GM21717 (cell line): ENCODE results near the gene WASHC4.
"Not testable (repeated sequence)": the region's sequence is repeated elsewhere in the genome, so short reads cannot be mapped to it uniquely, and the experiment has no call there.

ENCODE experiments used
- ATAC-seq: cut with Tn5 transposase; IDR thresholded peaks from one replicate; pipeline ENCODE4 v1.9.1; 2021; ENCODE audit warnings: mild to moderate bottlenecking, moderate library complexity; ENCODE audit not compliant: unreplicated experiment

Gene WASHC4

GRCh38 chr12:105164068-105164467 lies 56.5 kb downstream of the WASHC4 start:
- no peak for ATAC-seq

- no peak for ATAC-seq
Measured at GRCh38 chr12:105166736-105167135, 59.2 kb downstream of the WASHC4 start.

GRCh38 chr12:105167346-105167745 lies 59.8 kb downstream of the WASHC4 start:
- no peak for ATAC-seq

- no peak for ATAC-seq
Measured at GRCh38 chr12:105168006-105168405, 60.5 kb downstream of the WASHC4 start.

GRCh38 chr12:105170139-105170538 lies 62.6 kb downstream of the WASHC4 start:
- ATAC-seq = no peak

GRCh38 chr12:105171691-105172436 lies 64.3 kb downstream of the WASHC4 start:
- ATAC-seq = no peak

- ATAC-seq = no peak
Measured at GRCh38 chr12:105175397-105175990, 68.0 kb downstream of the WASHC4 start.

- no peak for ATAC-seq
Measured at GRCh38 chr12:105177208-105177607, 69.7 kb downstream of the WASHC4 start.

GRCh38 chr12:105179114-105179513 lies 71.6 kb downstream of the WASHC4 start:
- ATAC-seq = not testable (repeated sequence)

GRCh38 chr12:105183406-105183805 lies 75.9 kb downstream of the WASHC4 start:
- ATAC-seq = not testable (repeated sequence)

GRCh38 chr12:105183976-105184375 lies 76.4 kb downstream of the WASHC4 start:
- ATAC-seq = not testable (repeated sequence)

GRCh38 chr12:105189293-105189692 lies 81.8 kb downstream of the WASHC4 start:
- ATAC-seq = no peak

- no peak for ATAC-seq
Measured at GRCh38 chr12:105190530-105190929, 83.0 kb downstream of the WASHC4 start.

- no peak for ATAC-seq
Measured at GRCh38 chr12:105192624-105193225, 85.2 kb downstream of the WASHC4 start.

GRCh38 chr12:105194947-105195346 lies 87.4 kb downstream of the WASHC4 start:
- no peak for ATAC-seq

- ATAC-seq = no peak
Measured at GRCh38 chr12:105196090-105196489, 88.6 kb downstream of the WASHC4 start.

- ATAC-seq = no peak
Measured at GRCh38 chr12:105198961-105199360, 91.4 kb downstream of the WASHC4 start.

- no peak for ATAC-seq
Measured at GRCh38 chr12:105200385-105200784, 92.9 kb downstream of the WASHC4 start.

- ATAC-seq = no peak
Measured at GRCh38 chr12:105201299-105201698, 93.8 kb downstream of the WASHC4 start.

- no peak for ATAC-seq
Measured at GRCh38 chr12:105202202-105202601, 94.7 kb downstream of the WASHC4 start.

- ATAC-seq = no peak
Measured at GRCh38 chr12:105204127-105204526, 96.6 kb downstream of the WASHC4 start.

GRCh38 chr12:105204916-105205315 lies 97.4 kb downstream of the WASHC4 start:
- ATAC-seq = no peak
